ENCODE measurements around the gene PANX3.
A peak's percentile ranks its signal among the peaks of the same experiment; 100 is the strongest.

Gene PANX3

DNA sequence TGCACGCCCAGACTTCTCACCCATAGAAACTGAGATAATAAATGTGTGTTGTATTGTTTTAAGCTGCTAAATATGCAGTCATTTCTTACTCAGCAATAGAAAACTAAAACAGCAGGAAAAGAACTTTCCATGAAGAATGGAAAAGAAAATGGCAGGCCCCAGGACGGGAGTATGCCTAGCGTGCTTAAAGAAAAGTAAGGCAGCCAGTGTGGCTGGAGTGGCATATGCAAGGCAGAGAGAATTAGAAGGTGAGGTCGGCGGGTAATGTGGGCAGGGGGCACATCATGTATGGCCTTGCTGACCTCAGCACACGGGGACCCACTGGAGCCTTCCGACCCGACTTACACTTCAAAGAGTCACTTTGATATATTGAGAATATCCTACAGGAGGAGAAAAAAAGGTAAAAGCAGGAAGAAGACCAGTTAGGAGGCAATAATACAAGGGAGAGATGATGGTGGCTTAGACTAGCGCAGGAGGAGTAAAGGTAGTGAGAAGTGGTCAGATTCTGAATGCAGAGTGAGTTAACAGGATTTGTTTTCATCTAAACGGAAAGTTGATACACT is 31.9 kb downstream of the PANX3 start:
- peaks cover 13% of the 10 kb centered on the region for H3K36me3 ChIP-seq (ENCODE audit: insufficient read depth, low read length)
- no peaks in the 10 kb centered on the region for H3K9me3 ChIP-seq (ENCODE audit: low read length)
- no peaks in the 10 kb centered on the region for H3K27me3 ChIP-seq (ENCODE audit: control insufficient read depth in 1 of 2, insufficient read depth in 2 of 2, low read length in 2 of 2)
- no peak overlapping the region for H3K27ac ChIP-seq (ENCODE audit: low read depth, low read length)
- no peaks in the 10 kb centered on the region for H3K4me1 ChIP-seq (ENCODE audit: insufficient read depth, low read length)
- H3K9ac ChIP-seq (ENCODE audit: low read length), result no peak overlapping the region
- H3K4me3 ChIP-seq (ENCODE audit: low read depth in 1 of 2, low read length in 2 of 2), result no peak overlapping the region

GRCh38 chr11:124643605-124644425 is 32.6 kb downstream of the PANX3 start:
- Histone ChIP-seq H3K36me3 (ENCODE audit: insufficient read depth, low read length) (peaks cover 6% of the 10 kb centered on the region), H3K27ac (ENCODE audit: low read depth, low read length) (no peak overlapping the region), H3K9ac (ENCODE audit: low read length) (no peak overlapping the region), H3K9me3 (ENCODE audit: low read length) (no peaks in the 10 kb centered on the region), H3K4me3 (ENCODE audit: low read depth in 1 of 2, low read length in 2 of 2) (no peak overlapping the region), H3K27me3 (ENCODE audit: control insufficient read depth in 1 of 2, insufficient read depth in 2 of 2, low read length in 2 of 2) (no peaks in the 10 kb centered on the region), H3K4me1 (ENCODE audit: insufficient read depth, low read length) (no peaks in the 10 kb centered on the region)

DNA sequence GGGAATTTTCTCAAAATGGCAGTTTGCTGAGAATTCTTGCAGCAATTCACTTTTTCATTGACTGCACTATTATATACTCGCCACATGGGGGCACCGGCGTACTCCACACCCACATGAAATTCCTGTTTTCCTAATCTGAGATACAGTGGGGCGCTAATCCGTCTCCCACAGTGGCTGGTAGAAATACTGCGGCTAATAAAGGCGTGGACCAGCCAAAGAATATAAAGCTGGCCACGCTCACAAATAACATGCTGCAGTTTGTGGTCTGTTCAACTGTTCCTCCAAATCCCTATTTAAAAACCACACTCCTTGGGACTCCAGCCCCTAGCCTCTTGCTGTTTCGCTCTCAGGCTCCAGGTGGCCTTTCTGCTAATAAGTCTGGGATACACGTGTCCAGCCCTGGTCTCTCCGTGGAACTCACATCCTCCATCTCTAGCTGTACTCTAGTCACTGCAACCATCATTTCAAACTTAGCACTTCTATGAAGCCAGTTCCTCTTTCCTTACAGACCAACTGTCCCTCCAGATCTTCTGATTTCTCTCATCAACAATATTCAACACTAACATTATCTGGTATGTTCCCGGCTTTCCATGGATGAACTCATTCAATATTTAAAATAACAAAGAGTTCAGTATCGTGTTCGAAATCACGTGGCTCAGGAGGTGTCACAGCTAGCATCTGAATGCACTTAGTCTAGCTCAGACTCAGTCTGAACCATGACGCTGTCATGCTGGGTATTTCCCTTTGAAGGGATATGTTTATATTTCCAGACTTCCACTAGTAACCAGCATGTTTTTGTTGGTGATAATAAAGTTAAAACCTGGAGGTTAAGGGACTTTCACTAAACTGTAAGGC is 33.4 kb downstream of the PANX3 start:
- peak overlapping the region in 1 of 2 donors; percentile 32 for H3K4me3 ChIP-seq (ENCODE audit: low read depth in 1 of 2, low read length in 2 of 2)
- no peaks in the 10 kb centered on the region for H3K4me1 ChIP-seq (ENCODE audit: insufficient read depth, low read length)
- no peak overlapping the region for H3K27ac ChIP-seq (ENCODE audit: low read depth, low read length)
- no peak overlapping the region for H3K9ac ChIP-seq (ENCODE audit: low read length)
- H3K36me3 ChIP-seq (ENCODE audit: insufficient read depth, low read length), result peaks cover 3% of the 10 kb centered on the region
- H3K27me3 ChIP-seq (ENCODE audit: control insufficient read depth in 1 of 2, insufficient read depth in 2 of 2, low read length in 2 of 2), result no peaks in the 10 kb centered on the region
- no peaks in the 10 kb centered on the region for H3K9me3 ChIP-seq (ENCODE audit: low read length)

GRCh38 chr11:124646148-124646547 is 34.9 kb downstream of the PANX3 start:
- no peak overlapping the region for H3K27ac ChIP-seq (ENCODE audit: low read depth, low read length)
- H3K27me3 ChIP-seq (ENCODE audit: control insufficient read depth in 1 of 2, insufficient read depth in 2 of 2, low read length in 2 of 2), result no peaks in the 10 kb centered on the region
- H3K9me3 ChIP-seq (ENCODE audit: low read length), result no peaks in the 10 kb centered on the region
- no peak overlapping the region for H3K4me3 ChIP-seq (ENCODE audit: low read depth in 1 of 2, low read length in 2 of 2)
- H3K9ac ChIP-seq (ENCODE audit: low read length), result no peak overlapping the region
- peaks cover 3% of the 10 kb centered on the region for H3K36me3 ChIP-seq (ENCODE audit: insufficient read depth, low read length)
- H3K4me1 ChIP-seq (ENCODE audit: insufficient read depth, low read length), result no peaks in the 10 kb centered on the region

DNA sequence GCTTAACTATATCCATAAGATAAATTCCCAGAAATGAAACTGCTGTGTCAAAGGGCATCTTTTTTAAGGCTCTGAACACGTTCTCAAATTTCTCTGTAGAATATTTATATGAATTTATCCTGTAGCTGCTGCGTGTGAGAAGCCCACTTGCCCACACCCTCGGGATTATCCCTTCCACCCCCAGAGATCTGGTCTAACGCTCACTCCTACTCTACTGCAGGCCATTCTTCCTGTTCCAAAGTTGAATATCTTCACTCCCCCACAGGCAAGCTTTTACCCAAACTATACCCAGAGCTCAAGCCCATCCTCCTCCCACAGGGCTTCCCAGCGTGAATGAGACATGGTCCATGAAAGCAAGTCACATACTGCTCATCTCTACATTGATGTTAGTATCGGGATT is 37.4 kb downstream of the PANX3 start:
- Histone ChIP-seq H3K4me1 (ENCODE audit: insufficient read depth, low read length) (no peaks in the 10 kb centered on the region), H3K9me3 (ENCODE audit: low read length) (no peaks in the 10 kb centered on the region), H3K27me3 (ENCODE audit: control insufficient read depth in 1 of 2, insufficient read depth in 2 of 2, low read length in 2 of 2) (no peaks in the 10 kb centered on the region), H3K36me3 (ENCODE audit: insufficient read depth, low read length) (peaks cover 12% of the 10 kb centered on the region), H3K4me3 (ENCODE audit: low read depth in 1 of 2, low read length in 2 of 2) (no peak overlapping the region), H3K27ac (ENCODE audit: low read depth, low read length) (no peak overlapping the region), H3K9ac (ENCODE audit: low read length) (no peak overlapping the region)

DNA sequence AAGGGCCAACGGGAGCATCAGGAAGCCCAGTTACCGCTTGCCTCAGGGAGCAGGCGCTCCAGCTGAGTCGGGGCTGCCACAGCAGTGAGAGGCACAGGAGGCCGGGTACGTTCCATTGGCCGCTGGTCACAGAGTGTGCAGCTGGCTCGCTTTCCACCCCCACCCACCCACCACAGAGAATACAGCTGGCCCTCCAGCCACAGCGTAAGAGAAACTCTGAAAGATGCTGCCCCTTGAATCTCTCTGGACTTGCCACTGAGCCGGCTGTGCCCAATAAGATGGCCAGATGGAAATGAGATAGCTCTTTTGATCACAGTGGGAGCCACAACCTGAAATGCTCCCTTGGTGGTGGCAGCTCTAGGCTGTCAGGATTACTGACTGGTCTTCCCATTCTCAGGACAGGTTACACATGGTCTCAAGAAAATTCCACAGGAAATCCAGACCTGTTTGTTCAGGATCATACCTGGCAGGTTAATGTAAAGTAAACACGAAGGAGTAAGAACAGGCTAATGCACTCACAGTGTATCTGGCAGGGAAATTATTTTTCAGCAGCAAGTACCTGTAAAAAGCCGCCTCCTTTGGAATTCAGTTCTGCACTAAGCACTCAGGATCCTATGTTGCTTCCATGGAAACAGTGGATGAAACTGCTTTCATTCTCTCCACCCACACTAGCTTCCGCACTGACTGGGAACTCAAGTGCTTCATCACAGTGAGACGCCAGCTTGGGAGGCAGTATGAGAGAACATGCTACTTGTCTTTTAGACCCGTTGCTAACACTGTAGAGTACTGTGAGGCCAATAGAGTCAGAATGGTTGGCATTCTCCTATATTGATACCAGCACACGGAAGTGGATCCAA is 45.8 kb downstream of the PANX3 start:
- Histone ChIP-seq H3K27me3 (ENCODE audit: control insufficient read depth in 1 of 2, insufficient read depth in 2 of 2, low read length in 2 of 2) (no peaks in the 10 kb centered on the region), H3K27ac (ENCODE audit: low read depth, low read length) (no peak overlapping the region), H3K36me3 (ENCODE audit: insufficient read depth, low read length) (peaks cover 9% of the 10 kb centered on the region), H3K4me1 (ENCODE audit: insufficient read depth, low read length) (no peaks in the 10 kb centered on the region), H3K4me3 (ENCODE audit: low read depth in 1 of 2, low read length in 2 of 2) (no peak overlapping the region), H3K9me3 (ENCODE audit: low read length) (no peaks in the 10 kb centered on the region), H3K9ac (ENCODE audit: low read length) (no peak overlapping the region)

GRCh38 chr11:124657904-124658303 is 46.7 kb downstream of the PANX3 start:
- Histone ChIP-seq H3K4me3 (ENCODE audit: low read depth in 1 of 2, low read length in 2 of 2) (no peak overlapping the region), H3K9ac (ENCODE audit: low read length) (no peak overlapping the region), H3K36me3 (ENCODE audit: insufficient read depth, low read length) (peaks cover 8% of the 10 kb centered on the region), H3K4me1 (ENCODE audit: insufficient read depth, low read length) (no peaks in the 10 kb centered on the region), H3K9me3 (ENCODE audit: low read length) (no peaks in the 10 kb centered on the region), H3K27ac (ENCODE audit: low read depth, low read length) (no peak overlapping the region), H3K27me3 (ENCODE audit: control insufficient read depth in 1 of 2, insufficient read depth in 2 of 2, low read length in 2 of 2) (no peaks in the 10 kb centered on the region)

GRCh38 chr11:124658501-124658900 is 47.3 kb downstream of the PANX3 start:
- H3K9ac ChIP-seq (ENCODE audit: low read length), result no peak overlapping the region
- H3K27ac ChIP-seq (ENCODE audit: low read depth, low read length), result no peak overlapping the region
- H3K36me3 ChIP-seq (ENCODE audit: insufficient read depth, low read length), result peaks cover 2% of the 10 kb centered on the region
- no peaks in the 10 kb centered on the region for H3K27me3 ChIP-seq (ENCODE audit: control insufficient read depth in 1 of 2, insufficient read depth in 2 of 2, low read length in 2 of 2)
- no peak overlapping the region for H3K4me3 ChIP-seq (ENCODE audit: low read depth in 1 of 2, low read length in 2 of 2)
- H3K4me1 ChIP-seq (ENCODE audit: insufficient read depth, low read length), result no peaks in the 10 kb centered on the region
- no peaks in the 10 kb centered on the region for H3K9me3 ChIP-seq (ENCODE audit: low read length)

DNA sequence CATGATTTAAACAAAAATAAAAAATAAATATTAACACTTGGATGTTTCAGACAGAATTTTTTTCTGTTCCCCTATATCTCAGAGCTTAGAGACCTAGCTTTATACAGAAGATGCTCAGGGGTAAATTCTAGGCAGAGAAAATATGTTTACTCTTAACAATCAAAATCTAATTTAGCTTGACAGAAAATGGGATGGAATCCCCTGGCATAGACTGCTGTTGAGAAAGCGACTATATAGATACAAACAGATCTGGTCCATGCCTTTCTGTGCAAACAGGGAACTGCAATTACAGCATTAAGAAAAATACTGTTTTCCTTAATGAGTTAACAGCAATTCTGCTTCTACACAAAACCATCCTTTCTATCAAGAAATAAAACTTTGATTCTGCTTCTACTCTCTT is 47.8 kb downstream of the PANX3 start:
- no peak overlapping the region for H3K9ac ChIP-seq (ENCODE audit: low read length)
- no peak overlapping the region for H3K4me3 ChIP-seq (ENCODE audit: low read depth in 1 of 2, low read length in 2 of 2)
- H3K4me1 ChIP-seq (ENCODE audit: insufficient read depth, low read length), result no peaks in the 10 kb centered on the region
- no peaks in the 10 kb centered on the region for H3K36me3 ChIP-seq (ENCODE audit: insufficient read depth, low read length)
- no peaks in the 10 kb centered on the region for H3K27me3 ChIP-seq (ENCODE audit: control insufficient read depth in 1 of 2, insufficient read depth in 2 of 2, low read length in 2 of 2)
- H3K9me3 ChIP-seq (ENCODE audit: low read length), result no peaks in the 10 kb centered on the region
- no peak overlapping the region for H3K27ac ChIP-seq (ENCODE audit: low read depth, low read length)

DNA sequence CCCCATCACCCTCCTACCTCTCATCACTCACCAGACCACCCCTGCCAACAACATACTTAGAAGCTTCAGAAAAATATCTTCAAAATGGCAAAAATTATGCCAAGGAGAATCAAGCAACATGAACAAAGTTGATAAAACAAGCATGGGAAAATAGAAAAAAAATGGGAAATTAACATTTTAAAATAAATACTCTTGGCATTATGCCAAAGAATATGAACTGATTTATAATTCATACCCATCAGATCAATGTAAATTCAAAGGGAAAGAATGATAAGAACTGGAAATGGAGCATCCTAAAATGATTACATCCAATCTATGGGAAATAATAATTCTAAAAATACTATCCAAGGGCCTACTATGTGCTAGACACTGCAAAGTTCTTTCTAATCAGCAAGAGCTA is 50.3 kb downstream of the PANX3 start:
- Histone ChIP-seq H3K27ac (ENCODE audit: low read depth, low read length) (no peak overlapping the region), H3K27me3 (ENCODE audit: control insufficient read depth in 1 of 2, insufficient read depth in 2 of 2, low read length in 2 of 2) (no peaks in the 10 kb centered on the region), H3K4me1 (ENCODE audit: insufficient read depth, low read length) (no peaks in the 10 kb centered on the region), H3K9ac (ENCODE audit: low read length) (no peak overlapping the region), H3K4me3 (ENCODE audit: low read depth in 1 of 2, low read length in 2 of 2) (no peak overlapping the region), H3K9me3 (ENCODE audit: low read length) (no peaks in the 10 kb centered on the region), H3K36me3 (ENCODE audit: insufficient read depth, low read length) (no peaks in the 10 kb centered on the region)

DNA sequence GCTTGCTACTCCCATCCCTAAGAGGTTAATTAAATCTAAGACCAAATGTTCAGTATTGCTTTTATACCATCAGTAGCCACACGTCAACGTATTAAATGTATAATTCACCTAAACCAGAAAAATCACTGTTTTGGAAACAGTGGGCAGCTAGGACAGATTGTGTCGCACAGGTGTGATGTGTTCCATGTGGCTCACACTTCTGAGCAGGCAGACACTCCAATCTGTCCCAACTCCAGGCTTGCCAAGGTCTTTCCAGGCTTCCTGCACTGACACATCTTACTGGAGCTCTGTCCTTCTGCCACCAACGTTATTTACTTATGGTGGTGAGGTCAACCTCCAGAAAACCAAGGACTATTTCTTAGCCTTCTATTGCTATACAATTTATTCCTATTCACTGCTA is 50.9 kb downstream of the PANX3 start:
- Histone ChIP-seq H3K27me3 (ENCODE audit: control insufficient read depth in 1 of 2, insufficient read depth in 2 of 2, low read length in 2 of 2) (no peaks in the 10 kb centered on the region), H3K4me1 (ENCODE audit: insufficient read depth, low read length) (no peaks in the 10 kb centered on the region), H3K9me3 (ENCODE audit: low read length) (no peaks in the 10 kb centered on the region), H3K4me3 (ENCODE audit: low read depth in 1 of 2, low read length in 2 of 2) (no peak overlapping the region), H3K27ac (ENCODE audit: low read depth, low read length) (no peak overlapping the region), H3K36me3 (ENCODE audit: insufficient read depth, low read length) (peaks cover 5% of the 10 kb centered on the region), H3K9ac (ENCODE audit: low read length) (no peak overlapping the region)
